NCI-H1417 treated with DMSO at 0.1 percent for 48 hours (cell line): ENCODE results near the gene GORASP2.

Experiments used
- DNase-seq: peaks from one replicate; lab custom pipeline; 2025; lab: John Stamatoyannopoulos, UW

The GORASP2 gene

DNA sequence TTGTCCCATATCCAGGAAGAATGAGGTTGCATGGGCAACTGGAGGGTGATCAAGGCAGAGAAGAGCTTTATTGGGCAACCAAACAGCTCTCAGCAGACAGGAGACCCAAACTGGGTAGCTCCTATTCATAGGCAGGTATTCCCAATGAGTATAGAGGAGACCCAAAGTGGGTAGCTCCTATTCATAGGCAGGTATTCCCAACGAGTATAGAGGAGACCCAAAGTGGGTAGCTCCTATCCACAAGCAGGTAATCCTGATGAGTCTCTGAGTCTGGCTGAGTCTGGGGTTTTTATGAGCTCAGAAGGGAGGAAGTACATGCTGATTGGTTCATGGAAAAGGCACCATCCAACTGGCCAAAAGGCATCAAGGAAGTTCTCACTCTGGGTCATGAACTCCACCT, 5.3 kb upstream of the GORASP2 start:
- no peak for DNase-seq

GRCh38 chr2:170924969-170925368, 4.1 kb upstream of the GORASP2 start:
- no peak for DNase-seq

DNA sequence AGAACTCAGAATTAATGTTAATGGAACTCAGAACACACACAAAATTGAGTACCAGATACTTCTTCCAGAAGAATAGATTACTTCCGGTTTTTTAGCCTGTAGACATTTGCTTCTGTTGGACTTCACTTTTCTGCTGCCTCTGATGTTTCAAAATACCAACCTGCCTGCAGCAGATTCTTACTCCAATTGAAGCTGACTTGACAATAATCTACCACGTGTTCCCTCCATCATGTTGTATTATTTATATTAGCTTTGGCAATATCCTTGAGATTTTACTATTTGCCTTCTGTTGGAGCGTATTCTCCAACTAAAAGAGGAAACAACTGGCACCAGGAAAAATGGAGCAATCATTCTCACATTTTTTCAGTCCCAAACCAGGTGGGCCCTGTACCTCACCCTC, 3.1 kb upstream of the GORASP2 start:
- no peak for DNase-seq

- no peak for DNase-seq
These were observed 2.2 kb upstream of the GORASP2 start for GRCh38 chr2:170926743-170927297.

DNA sequence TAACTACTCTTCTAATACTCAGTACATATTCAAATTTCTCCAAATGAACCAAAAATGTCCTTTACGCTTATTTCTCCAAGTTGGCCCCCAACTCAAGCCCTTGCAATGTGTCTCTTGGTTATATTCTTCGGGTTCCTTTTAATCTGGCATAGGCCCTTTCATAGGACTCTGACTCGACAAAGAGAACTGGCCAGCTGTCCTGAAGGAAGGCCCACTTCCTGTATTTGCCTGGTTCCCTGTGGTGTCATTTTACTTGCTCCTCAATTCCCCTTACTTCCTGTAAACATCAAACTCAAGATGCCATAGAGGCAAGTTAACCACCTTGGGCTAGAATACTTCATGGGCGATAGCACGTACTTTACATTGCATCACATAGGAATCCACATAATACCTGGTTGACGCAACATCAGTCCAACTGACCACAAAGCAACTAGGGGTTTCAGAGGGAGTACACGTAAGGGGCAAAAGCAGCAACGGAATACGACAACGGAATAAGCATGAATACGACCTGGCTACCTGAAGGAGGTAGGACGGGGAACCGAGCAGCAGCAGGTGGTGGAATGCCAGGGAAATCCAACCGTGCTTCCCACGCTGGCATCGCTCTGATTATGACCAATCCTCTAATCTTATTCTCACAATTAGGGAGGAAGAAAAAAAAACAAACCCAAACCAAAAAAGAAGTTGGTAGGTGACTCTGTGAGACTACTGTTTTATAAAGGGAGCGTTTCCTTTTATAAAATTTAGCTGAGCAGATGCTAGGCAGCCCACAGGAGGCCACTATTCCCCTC, 823 bp upstream of the GORASP2 start:
- no peak for DNase-seq

DNA sequence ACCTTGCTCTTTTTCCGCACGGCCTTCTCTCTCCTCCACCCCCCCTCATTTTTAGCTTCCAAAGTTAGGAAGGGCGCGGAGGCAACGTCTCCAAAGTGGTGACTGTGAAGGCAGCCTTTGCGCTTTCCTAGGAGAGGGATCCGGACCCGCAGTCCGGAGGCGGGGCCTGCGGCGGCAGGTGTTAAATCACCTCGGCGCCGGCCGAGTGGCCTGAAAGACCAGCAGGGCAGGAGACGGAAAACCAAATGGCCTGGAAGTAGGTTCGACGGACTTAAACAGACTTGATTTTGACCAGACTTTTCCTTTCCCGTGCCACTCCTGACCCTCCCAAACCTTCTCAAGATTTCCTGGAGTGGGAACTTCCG, 615 bp downstream of the GORASP2 start:
- DNase-seq: no peak

- DNase-seq: no peak
These were observed 1.3 kb downstream of the GORASP2 start for GRCh38 chr2:170930131-170930990.

GRCh38 chr2:170930991-170931266, 1.9 kb downstream of the GORASP2 start:
- no peak for DNase-seq

GRCh38 chr2:170932166-170932565, 3.1 kb downstream of the GORASP2 start:
- DNase-seq: no peak

DNA sequence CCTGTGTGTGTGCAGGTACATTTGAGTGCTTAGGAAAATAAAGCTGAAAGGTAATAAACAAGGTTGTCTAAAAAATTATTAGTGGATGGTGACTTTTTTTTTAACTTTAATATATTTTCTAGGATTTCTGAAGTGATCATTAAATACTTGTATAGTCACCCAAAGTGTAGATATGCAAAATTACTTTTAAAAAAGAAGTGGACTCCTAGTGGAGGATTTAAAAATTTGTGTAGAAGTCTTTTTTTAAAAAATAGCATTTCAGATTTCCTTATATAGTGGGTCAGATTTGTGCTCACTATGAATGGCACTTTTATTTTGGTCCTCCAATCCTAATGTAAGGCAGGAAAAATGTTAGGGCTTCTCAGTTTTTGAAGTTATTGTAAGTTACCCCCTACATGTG, 3.9 kb downstream of the GORASP2 start:
- no peak for DNase-seq

DNA sequence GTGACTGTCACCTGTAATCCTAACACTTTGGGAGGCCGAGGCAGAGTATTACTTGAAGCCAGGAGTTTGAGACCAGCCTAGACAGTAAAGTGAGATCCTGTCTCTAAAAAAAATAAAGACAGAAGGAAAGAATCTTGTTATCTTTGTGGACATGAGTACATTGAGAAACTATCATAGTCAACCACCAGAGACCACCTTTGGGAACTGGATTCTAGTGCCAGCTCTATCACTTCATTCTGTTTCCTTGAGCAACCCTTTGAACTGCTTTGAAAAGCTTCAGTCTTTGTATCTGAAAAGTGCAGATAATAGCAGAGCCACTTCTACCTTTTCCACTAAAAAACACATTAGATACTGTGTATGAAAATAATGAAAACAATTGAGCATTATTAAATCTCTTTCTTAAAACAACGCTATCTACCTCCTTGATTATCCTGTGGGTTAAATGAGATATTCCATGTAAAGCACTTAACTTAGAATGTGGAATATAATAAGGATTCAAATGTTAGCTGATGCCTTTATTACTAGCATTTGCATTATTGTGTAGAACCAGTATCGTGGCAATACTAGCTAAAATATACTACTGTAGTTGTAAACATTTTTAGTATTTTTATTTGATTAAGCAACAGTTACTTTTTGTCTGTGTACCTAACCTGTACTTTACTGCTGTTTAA, 8.8 kb downstream of the GORASP2 start:
- no peak for DNase-seq

DNA sequence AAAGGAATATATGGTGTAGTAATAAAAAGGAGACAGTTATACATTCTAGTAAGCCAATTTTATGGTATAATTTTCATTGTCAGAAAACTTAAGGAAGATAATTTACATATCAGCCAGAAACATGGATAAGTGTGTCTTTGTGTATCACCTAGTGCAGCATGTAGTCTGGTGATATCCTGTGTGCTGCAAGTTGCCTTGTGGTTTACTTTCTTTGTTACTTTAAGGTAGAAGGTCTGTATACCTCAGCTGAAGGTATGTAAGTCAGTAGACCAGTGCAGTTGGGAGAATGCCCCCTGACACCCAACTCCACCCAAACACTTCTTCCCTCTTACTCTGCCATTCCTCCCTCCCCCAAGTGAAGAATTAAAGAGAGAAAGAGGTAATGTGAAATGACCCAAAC, 11.0 kb downstream of the GORASP2 start:
- no peak for DNase-seq

- no peak for DNase-seq
These were observed 13.6 kb downstream of the GORASP2 start for GRCh38 chr2:170942615-170943014.

GRCh38 chr2:170943041-170943440, 14.0 kb downstream of the GORASP2 start:
- no peak for DNase-seq

- DNase-seq: no peak
These were observed 14.5 kb downstream of the GORASP2 start for GRCh38 chr2:170943596-170943995.

DNA sequence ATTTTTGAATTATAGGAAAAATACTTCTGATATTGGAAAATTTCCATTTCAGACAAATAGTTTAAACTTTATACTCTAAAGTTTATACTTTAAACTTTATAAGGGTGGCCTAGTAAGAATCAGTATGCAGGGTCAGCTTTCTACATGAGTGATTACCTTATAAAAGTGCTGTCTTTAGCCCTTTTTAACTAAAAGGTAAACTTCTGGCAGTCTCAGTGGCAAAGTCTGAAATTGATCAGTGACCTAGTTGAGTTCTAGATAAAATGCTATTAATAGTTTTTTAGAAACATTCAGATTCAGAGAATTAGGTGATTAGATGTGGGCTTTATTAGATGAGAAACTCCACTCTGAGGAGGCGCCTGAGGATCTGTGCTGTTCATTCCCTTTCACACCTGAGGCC, 15.5 kb downstream of the GORASP2 start:
- no peak for DNase-seq

DNA sequence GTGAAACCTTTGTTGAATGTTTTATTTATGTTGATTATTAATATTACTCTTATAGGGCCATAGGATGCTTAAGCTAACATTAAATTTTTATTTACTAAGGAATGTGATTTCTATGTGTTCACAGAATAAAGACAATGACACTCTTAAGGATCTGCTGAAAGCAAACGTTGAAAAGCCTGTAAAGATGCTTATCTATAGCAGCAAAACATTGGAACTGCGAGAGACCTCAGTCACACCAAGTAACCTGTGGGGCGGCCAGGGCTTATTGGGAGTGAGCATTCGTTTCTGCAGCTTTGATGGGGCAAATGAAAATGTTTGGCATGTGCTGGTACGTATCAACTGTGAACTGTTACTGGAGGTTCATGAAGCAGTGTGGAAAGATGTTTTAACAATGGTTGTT, 20.4 kb downstream of the GORASP2 start:
- no peak for DNase-seq

DNA sequence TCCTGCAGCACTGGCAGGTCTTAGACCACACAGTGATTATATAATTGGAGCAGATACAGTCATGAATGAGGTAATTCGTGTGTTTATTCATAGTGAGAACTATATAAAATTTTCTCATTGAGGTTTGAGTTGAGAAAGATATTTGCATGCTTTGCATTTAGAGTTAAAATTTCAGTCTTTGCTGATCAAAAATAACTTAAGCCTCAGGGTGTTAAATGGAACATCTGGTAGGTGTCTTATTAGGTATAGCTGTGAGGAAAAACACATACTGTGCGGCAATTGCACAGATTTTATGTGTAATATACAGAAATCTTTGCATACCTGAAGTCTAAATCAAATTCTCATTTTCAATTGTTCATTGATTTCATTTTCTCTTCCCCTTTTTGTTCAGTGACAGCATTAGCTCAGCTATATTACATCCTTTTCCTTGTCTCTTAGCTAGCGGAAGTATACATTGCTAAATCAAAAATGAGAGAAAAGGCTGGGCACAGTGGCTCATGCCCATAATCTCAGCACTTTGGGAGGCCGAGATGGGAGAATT, 21.2 kb downstream of the GORASP2 start:
- DNase-seq: no peak

DNA sequence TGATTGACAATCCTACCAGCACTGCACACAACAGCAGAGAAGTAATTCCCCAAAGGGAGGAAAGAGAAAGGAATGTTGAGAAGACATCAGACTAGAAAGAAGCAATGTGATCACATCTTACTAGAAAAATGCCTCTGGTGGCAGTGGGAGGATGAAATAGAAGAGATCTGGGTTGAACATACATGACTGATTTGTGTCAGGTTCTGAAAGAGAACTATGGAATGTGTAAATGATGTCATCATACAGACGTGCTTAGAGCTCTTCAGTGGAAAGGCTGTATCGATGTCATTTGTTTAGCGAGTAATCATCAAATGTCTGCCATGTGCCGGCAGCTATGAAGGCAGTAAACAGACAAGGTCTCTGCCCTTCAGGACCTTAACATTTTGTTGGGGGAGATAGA, 24.9 kb downstream of the GORASP2 start:
- DNase-seq: no peak

- no peak for DNase-seq
These were observed 34.3 kb downstream of the GORASP2 start for GRCh38 chr2:170963386-170963785.

- DNase-seq: no peak
These were observed 36.6 kb downstream of the GORASP2 start for GRCh38 chr2:170965446-170966225.
